ENCODE results near the gene SLC9A3. TPM values are rescaled to one million over a fixed set of nuclear protein-coding genes. Genes with fewer than 3 reads are reported as not detected.

Gene SLC9A3
- total RNA-seq, 1 donor from 2014 or later = 1.3 TPM

GRCh38 chr5:533955-534742 is 9.9 kb upstream of the SLC9A3 start:
- TF ChIP-seq, protein P1, sequence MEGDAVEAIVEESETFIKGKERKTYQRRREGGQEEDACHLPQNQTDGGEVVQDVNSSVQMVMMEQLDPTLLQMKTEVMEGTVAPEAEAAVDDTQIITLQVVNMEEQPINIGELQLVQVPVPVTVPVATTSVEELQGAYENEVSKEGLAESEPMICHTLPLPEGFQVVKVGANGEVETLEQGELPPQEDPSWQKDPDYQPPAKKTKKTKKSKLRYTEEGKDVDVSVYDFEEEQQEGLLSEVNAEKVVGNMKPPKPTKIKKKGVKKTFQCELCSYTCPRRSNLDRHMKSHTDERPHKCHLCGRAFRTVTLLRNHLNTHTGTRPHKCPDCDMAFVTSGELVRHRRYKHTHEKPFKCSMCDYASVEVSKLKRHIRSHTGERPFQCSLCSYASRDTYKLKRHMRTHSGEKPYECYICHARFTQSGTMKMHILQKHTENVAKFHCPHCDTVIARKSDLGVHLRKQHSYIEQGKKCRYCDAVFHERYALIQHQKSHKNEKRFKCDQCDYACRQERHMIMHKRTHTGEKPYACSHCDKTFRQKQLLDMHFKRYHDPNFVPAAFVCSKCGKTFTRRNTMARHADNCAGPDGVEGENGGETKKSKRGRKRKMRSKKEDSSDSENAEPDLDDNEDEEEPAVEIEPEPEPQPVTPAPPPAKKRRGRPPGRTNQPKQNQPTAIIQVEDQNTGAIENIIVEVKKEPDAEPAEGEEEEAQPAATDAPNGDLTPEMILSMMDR (conservative IDR thresholded peaks at IDR 0.05; ENCODE audit: low read depth, low read length) = no peak
- no peak for DNase-seq (ENCODE audit: low read depth)

GRCh38 chr5:533243-533954 is 9.2 kb upstream of the SLC9A3 start:
- TF ChIP-seq, protein P1 (conservative IDR thresholded peaks at IDR 0.05; ENCODE audit: low read depth, low read length) = no peak
- DNase-seq (ENCODE audit: low read depth) = no peak

More at GRCh38 chr5:533955-534742, 9.9 kb upstream of the SLC9A3 start:
- no peak overlapping the region for H3K4me3 ChIP-seq (ENCODE audit: low read depth, low read length)

GRCh38 chr5:532521-533242 is 8.4 kb upstream of the SLC9A3 start:
- DNase-seq (ENCODE audit: low read depth) = no peak
- TF ChIP-seq, protein P1 (conservative IDR thresholded peaks at IDR 0.05; ENCODE audit: low read depth, low read length) = no peak
- H3K4me3 ChIP-seq (ENCODE audit: low read depth, low read length) = no peak overlapping the region

More at GRCh38 chr5:533243-533954, 9.2 kb upstream of the SLC9A3 start:
- H3K4me3 ChIP-seq (ENCODE audit: low read depth, low read length) = no peak overlapping the region

GRCh38 chr5:531749-532315 is 7.6 kb upstream of the SLC9A3 start:
- H3K4me3 ChIP-seq (ENCODE audit: low read depth, low read length) = no peak overlapping the region
- TF ChIP-seq, protein P1 (conservative IDR thresholded peaks at IDR 0.05; ENCODE audit: low read depth, low read length) = no peak
- DNase-seq (ENCODE audit: low read depth) = no peak

DNA sequence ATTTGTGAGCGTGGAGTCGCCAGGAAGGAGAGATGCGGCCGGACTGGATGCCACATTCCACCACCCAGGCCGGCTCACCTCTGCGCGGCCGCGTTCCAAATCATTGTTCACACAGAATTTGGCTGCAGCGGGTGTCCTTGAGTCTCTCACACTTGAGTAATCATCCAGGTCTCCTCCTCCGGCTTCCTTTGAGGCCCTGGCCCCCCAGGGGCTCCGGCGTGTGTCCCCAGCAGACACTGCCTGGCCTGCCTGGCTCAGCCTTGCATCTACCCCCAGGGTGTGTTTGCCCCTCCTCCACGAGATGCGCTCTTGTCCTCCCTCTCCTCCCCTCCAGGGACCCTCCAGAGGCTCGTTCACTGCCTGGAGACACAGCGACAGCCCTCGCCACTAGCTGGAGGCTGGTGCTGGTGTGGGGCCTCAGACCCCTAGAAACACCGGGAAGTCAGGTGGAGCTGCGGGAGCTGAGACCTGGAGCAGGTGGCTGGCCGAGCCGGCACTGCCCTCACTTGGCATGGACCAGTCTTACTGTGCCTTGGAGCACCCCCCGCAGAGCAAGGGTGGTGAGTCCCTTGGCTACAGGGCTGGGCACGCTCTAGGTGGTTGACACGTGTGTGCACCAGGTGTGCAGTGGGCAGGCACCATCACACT is 7.0 kb upstream of the SLC9A3 start:
- TF ChIP-seq, protein P1 (conservative IDR thresholded peaks at IDR 0.05; ENCODE audit: low read depth, low read length) = no peak
- DNase-seq (ENCODE audit: low read depth) = no peak
- H3K4me3 ChIP-seq (ENCODE audit: low read depth, low read length) = no peak overlapping the region

Data from epithelial cell of proximal tubule (primary cell).